Measurements from ENCODE around the gene GCC2. TPM values are rescaled to one million over a fixed set of nuclear protein-coding genes. Genes with fewer than 3 reads are reported as not detected.
A peak's percentile ranks its signal among the peaks of the same experiment; 100 is the strongest.

Gene GCC2
- total and polyA plus RNA-seq, 2 of the 13 experiments (the other 11 are each of a cell fraction or from before 2014, with no cell fraction given), result 17.6 to 22.5 TPM

DNA sequence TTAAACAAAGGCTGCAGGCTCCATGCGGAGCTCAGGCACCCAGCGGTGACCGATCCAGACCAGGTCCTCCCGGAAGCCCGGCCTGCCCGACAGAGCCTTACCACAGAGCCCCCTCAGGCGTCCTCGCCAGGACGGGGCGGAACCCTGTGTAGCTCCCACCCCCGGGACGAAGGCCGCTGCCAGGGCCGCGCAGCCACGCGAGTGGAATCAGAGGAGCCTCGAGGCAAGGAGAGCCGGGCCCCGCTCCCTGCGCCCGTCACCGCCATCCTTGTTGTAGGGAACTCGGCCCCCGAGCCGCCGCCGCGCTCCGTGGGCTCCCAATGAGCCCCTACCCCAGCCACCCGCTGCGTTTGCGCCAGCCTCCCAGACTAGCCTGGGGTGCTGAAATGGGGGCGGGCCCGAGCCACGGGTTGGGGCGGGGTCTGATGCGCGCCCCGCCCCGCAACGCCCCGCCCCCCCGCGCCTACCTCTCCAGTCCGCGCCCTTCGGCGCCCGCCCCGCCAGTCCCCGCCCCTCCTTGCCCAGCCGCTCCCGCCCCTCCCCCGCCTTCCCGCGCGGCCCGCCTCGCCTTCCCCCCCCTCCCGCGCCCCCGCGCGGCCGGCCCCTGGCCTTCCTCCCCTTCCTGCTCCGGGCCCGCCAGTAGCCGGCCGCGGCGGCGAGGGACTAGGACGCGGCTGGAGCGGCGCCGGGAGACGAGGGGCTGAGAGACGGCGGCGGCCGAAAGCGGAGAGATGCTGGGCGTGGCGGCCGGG lies 85.0 kb downstream of the GCC2 start, which contains the start of gene LIMS1 (continued):
- no peak for TF ChIP-seq TEAD2 (CRISPR knock-in tag; IDR thresholded peaks at IDR 0.05)
- TF ChIP-seq, protein P1, sequence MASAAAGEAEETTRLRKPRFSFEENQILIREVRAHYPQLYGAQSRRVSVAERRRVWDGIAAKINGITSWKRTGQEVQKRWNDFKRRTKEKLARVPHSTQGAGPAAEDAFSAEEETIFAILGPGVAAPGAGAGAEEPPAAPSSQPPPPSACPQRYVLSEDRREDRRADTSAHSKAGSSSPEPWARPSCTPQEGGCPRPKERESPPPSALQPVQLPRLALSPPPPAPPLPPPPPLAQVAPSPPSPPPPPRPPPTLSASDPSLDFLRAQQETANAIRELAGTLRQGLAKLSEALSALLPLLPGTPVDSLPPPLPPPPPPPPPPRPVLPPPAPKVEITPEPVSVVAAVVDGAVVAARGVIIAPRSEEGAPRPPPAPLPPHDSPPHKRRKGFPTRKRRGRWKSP (CRISPR knock-in tag; IDR thresholded peaks at IDR 0.05), result peak; percentile 98
- no peak for TF ChIP-seq MBD4 (IDR thresholded peaks at IDR 0.05; ENCODE audit: borderline replicate concordance, low read length)
- TF ChIP-seq SP1 (IDR thresholded peaks at IDR 0.05), result no peak
- peak; percentile 87 for TF ChIP-seq SP1 (CRISPR knock-in tag; IDR thresholded peaks at IDR 0.05)
- TF ChIP-seq ZFX (CRISPR knock-in tag; IDR thresholded peaks at IDR 0.05; ENCODE audit: low read depth), result peak; percentile 99
- peak; percentile 29; the same call in 1 of the 2 replicates for TF ChIP-seq CREB1 (IDR thresholded peaks at IDR 0.05)
- TF ChIP-seq CREB1 (CRISPR knock-in tag; IDR thresholded peaks at IDR 0.05), result no peak
- TF ChIP-seq RFX1 (IDR thresholded peaks at IDR 0.05), result no peak
- TF ChIP-seq ZNF746 (CRISPR knock-in tag; IDR thresholded peaks at IDR 0.05), result peak; percentile 41
- no peak for TF ChIP-seq NONO (IDR thresholded peaks at IDR 0.05)
- peak; percentile 94 for TF ChIP-seq NONO (CRISPR knock-in tag; conservative IDR thresholded peaks at IDR 0.05)
- TF ChIP-seq ZNF577 (CRISPR knock-in tag; IDR thresholded peaks at IDR 0.05; ENCODE audit: borderline replicate concordance, low read depth), result no peak; the same call in 1 of the 2 replicates
- TF ChIP-seq NAIF1 (CRISPR knock-in tag; IDR thresholded peaks at IDR 0.05; ENCODE audit: borderline replicate concordance), result no peak; the same call in 1 of the 2 replicates
- TF ChIP-seq GPN1 (CRISPR knock-in tag; IDR thresholded peaks at IDR 0.05; ENCODE audit: borderline replicate concordance), result peak; percentile 88
- peak; percentile 59; the same call in 1 of the 2 replicates for TF ChIP-seq TSC22D2 (CRISPR knock-in tag; IDR thresholded peaks at IDR 0.05; ENCODE audit: borderline replicate concordance)
- TF ChIP-seq, protein P2, sequence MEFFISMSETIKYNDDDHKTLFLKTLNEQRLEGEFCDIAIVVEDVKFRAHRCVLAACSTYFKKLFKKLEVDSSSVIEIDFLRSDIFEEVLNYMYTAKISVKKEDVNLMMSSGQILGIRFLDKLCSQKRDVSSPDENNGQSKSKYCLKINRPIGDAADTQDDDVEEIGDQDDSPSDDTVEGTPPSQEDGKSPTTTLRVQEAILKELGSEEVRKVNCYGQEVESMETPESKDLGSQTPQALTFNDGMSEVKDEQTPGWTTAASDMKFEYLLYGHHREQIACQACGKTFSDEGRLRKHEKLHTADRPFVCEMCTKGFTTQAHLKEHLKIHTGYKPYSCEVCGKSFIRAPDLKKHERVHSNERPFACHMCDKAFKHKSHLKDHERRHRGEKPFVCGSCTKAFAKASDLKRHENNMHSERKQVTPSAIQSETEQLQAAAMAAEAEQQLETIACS (CRISPR knock-in tag; IDR thresholded peaks at IDR 0.05), result peak; percentile 42; the same call in 1 of the 2 replicates
- TF ChIP-seq ZNF354B (CRISPR knock-in tag; IDR thresholded peaks at IDR 0.05), result 0 out of 2 replicates have a peak, but pooled peaks have one; percentile 78
- peak in 1 of 2 experiments; percentile 17; a peak in 1 of 4 replicates for TF ChIP-seq EP300 (IDR thresholded peaks at IDR 0.05; ENCODE audit: low read depth in 2 of 2, low read length in 2 of 2)
- peak; percentile 30; the same call in 1 of the 2 replicates for TF ChIP-seq EP300 (CRISPR knock-in tag; IDR thresholded peaks at IDR 0.05; ENCODE audit: borderline replicate concordance)
- no peak for TF ChIP-seq FOXM1 (CRISPR knock-in tag; IDR thresholded peaks at IDR 0.05)
- TF ChIP-seq ZBTB8A (CRISPR knock-in tag; IDR thresholded peaks at IDR 0.05; ENCODE audit: borderline replicate concordance, low read depth), result no peak; the same call in 1 of the 2 replicates
- peak; percentile 84 for TF ChIP-seq ZNF781 (CRISPR knock-in tag; IDR thresholded peaks at IDR 0.05; ENCODE audit: borderline replicate concordance, not compliant biosample characterization)
- no peak for TF ChIP-seq ZFYVE20 (CRISPR knock-in tag; IDR thresholded peaks at IDR 0.05; ENCODE audit: borderline replicate concordance, low read depth)
- peak; percentile 89; the same call in 1 of the 2 replicates for TF ChIP-seq KDM2A (CRISPR knock-in tag; IDR thresholded peaks at IDR 0.05; ENCODE audit: borderline replicate concordance, low read depth)
- TF ChIP-seq SMYD3 (CRISPR knock-in tag; IDR thresholded peaks at IDR 0.05), result peak; percentile 65; the same call in 1 of the 2 replicates
- peak; percentile 61 for TF ChIP-seq RXRB (CRISPR knock-in tag; IDR thresholded peaks at IDR 0.05; ENCODE audit: borderline replicate concordance)
- TF ChIP-seq ZSCAN22 (CRISPR knock-in tag; IDR thresholded peaks at IDR 0.05), result peak; percentile 63; the same call in 1 of the 2 replicates
